K562 (cell line): ENCODE measurements around the gene OR5J2. TPM values are rescaled to one million over a fixed set of nuclear protein-coding genes. Genes with fewer than 3 reads are reported as not detected.

Experiments used
- ATAC-seq: fragments of 200-7000 bp; cut with Tn5 transposase; 3 replicates; pipeline ENCODE4 v1.9.1; 2020; ENCODE audit warnings: moderate library complexity
- BruUV-seq: library from RNA; stranded (reverse); fragments of 400-500 nt; replicated peaks from 2 replicates; lab custom pipeline; 2021; lab: Mats Ljungman, UMichigan
- CTCF ChIA-PET: fragments of 300-600 bp; formaldehyde crosslinking; extraction: SDS; loops from one replicate; lab custom pipeline; 2021; ENCODE audit warnings: low intra/inter-chr PET ratio; lab: Yijun Ruan, JAX
- POLR2A ChIA-PET: fragments of 300-600, 350-650 bp; sonication (Branson Sonifier 250); formaldehyde crosslinking; extraction: SDS; loops from one replicate; lab custom pipeline; 2021; ENCODE audit warnings: antibody characterized with exemption, inconsistent platforms; lab: Yijun Ruan, JAX
- DNase-seq, 4 experiments: peaks; one replicate each; pipeline versions ENCODE4 v3.0.0 to v3.0.0-alpha.2; 2011 to 2018; ENCODE audit warnings: low spot score in 3 of 4, mixed read lengths in 3 of 4; ENCODE audit errors: extremely low read depth in 1 of 4
- FAIRE-seq: peaks from 2 replicates; lab custom pipeline; 2011; peaks lifted over from hg19 to GRCh38; lab: Jason Lieb, UNC
- H2AFZ ChIP-seq: 2 replicates; pipeline ENCODE4 v1.6.0; 2011; ENCODE audit warnings: low read depth, low read length, control low read depth, inconsistent platforms
- H3K27ac ChIP-seq: fragments of 200-600 bp; 3 replicates; pipeline ENCODE4 v1.8.0; 2011; ENCODE audit warnings: low read depth, mild to moderate bottlenecking, control low read depth, inconsistent platforms, low read length, moderate library complexity, mixed read lengths; ENCODE audit errors: extremely low read depth
- H3K27me3 ChIP-seq, 2 experiments: fragments of 300-600 bp in 1 of 2; 2 replicates in 1 of 2; 3 replicates in 1 of 2; pipeline versions ENCODE4 v1.6.0 to v1.8.0; 2011; ENCODE audit warnings: inconsistent platforms in 2 of 2, low read length in 2 of 2, mild to moderate bottlenecking in 1 of 2, mixed read lengths in 1 of 2, moderate library complexity in 1 of 2; ENCODE audit not compliant: control insufficient read depth in 2 of 2, insufficient read depth in 2 of 2
- H3K36me3 ChIP-seq: fragments of 300-600 bp; 3 replicates; pipeline ENCODE4 v1.8.0; 2011; ENCODE audit warnings: mild to moderate bottlenecking, low read length, inconsistent platforms; ENCODE audit not compliant: control insufficient read depth, insufficient read depth
- H3K4me1 ChIP-seq, 2 experiments: fragments of 200-600 bp in 1 of 2; replicated peaks in 1 of 2; 2 replicates in 1 of 2; 3 replicates in 1 of 2; pipeline versions ENCODE4 v1.5.1 to v1.8.0; 2011; ENCODE audit warnings: inconsistent platforms in 2 of 2, low read length in 2 of 2, mild to moderate bottlenecking in 1 of 2, mixed read lengths in 1 of 2, moderate library complexity in 1 of 2; ENCODE audit not compliant: control insufficient read depth in 2 of 2, insufficient read depth in 2 of 2
- H3K4me2 ChIP-seq: 2 replicates; pipeline ENCODE4 v1.6.1; 2011; ENCODE audit warnings: low read length, control low read depth, inconsistent platforms, mixed read lengths; ENCODE audit not compliant: insufficient read depth
- H3K4me3 ChIP-seq: fragments of 200-600 bp; sonication (generic), shearing (Covaris generic); 2 replicates; pipeline ENCODE4 v1.5.1; 2016; ENCODE audit warnings: control low read depth, inconsistent platforms
- H3K79me2 ChIP-seq: fragments of 200-600 bp; 3 replicates; pipeline ENCODE4 v1.8.0; 2011; ENCODE audit warnings: low read length, inconsistent platforms; ENCODE audit not compliant: control insufficient read depth, insufficient read depth
- H3K9ac ChIP-seq, 2 experiments: 2 replicates each; pipeline versions ENCODE4 v1.6.0 to v1.6.1; 2011; ENCODE audit warnings: low read depth in 2 of 2, low read length in 2 of 2, control low read depth in 1 of 2, inconsistent platforms in 1 of 2, mild to moderate bottlenecking in 1 of 2, mixed read lengths in 1 of 2; ENCODE audit not compliant: insufficient read depth in 1 of 2
- H3K9me1 ChIP-seq: one replicate; pipeline ENCODE4 v1.6.0; 2011; ENCODE audit warnings: inconsistent platforms, mild to moderate bottlenecking, low read length, moderate library complexity; ENCODE audit not compliant: control insufficient read depth, insufficient read depth
- H3K9me3 ChIP-seq: replicated peaks from 2 replicates; pipeline ENCODE4 v1.5.1; 2011; ENCODE audit warnings: low read depth, low read length, inconsistent platforms; ENCODE audit not compliant: control insufficient read depth, insufficient read depth
- H4K20me1 ChIP-seq: replicated peaks from 2 replicates; pipeline ENCODE4 v1.6.1; 2011; ENCODE audit warnings: low read length, inconsistent platforms, mixed read lengths; ENCODE audit not compliant: control insufficient read depth, insufficient read depth
- CEBPZ ChIP-seq: fragments of 150-350 bp; IDR thresholded peaks from 2 replicates; pipeline ENCODE4 v1.6.1; 2014; ENCODE audit warnings: low read depth, mild to moderate bottlenecking, low read length, borderline replicate concordance
- CREB5 ChIP-seq: fragments of 250-450 bp; sonication (Bioruptor Pico); IDR thresholded peaks from 2 replicates; pipeline ENCODE4 v1.5.0; 2020; ENCODE audit warnings: mild to moderate bottlenecking
- HMGXB4 ChIP-seq: sonication (generic); formaldehyde crosslinking; IDR thresholded peaks from 2 replicates; pipeline ENCODE4 v1.8.1; 2023; ENCODE audit warnings: mild to moderate bottlenecking, missing genetic modification reagents
- MAFK ChIP-seq: IDR thresholded peaks from 2 replicates; pipeline ENCODE4 v1.6.1; 2011; ENCODE audit warnings: low read length, improper control_type of control experiment
- WGBS: fragments of 100-300 bp; shearing (Covaris generic); methylation state at CpG from one replicate; pipeline ENCODE4 v1.1.6; 2016; ENCODE audit warnings: low coverage, mixed read lengths; ENCODE audit not compliant: insufficient coverage; ENCODE audit errors: missing lambda C conversion rate; 5-methylcytosine and 5-hydroxymethylcytosine counted together
- in situ Hi-C: fragments of 300-500 bp; cut with MboI; formaldehyde crosslinking; loops from 4 replicates; pipeline ENCODE4 v1.15.0; 2018; ENCODE audit warnings: inconsistent platforms, mixed read lengths
- intact Hi-C: fragments of 100-400 bp; cut with micrococcal nuclease; formaldehyde crosslinking; loops from 2 replicates; pipeline ENCODE4 v1.14.2; 2022
- polyA plus RNA-seq, 8 experiments: library from polyadenylated mRNA; depleted of rRNA in 4 of 8; stranded (reverse) in 5 of 8; unstranded in 3 of 8; fragments of >200 nt; fragmentation: Nextera tagmentation in 2 of 8; fragmentation: Illumina TruSeq in 1 of 8; extraction: Ambion mirVana in 2 of 8; extraction: Trizol in 1 of 8; gene quantifications; 2 replicates each; pipeline versions ENCODE4 v1.2.1 to v1.2.3, GENCODE V29; 2011 to 2014; ENCODE audit warnings: inconsistent platforms in 1 of 8, missing spikeins in 1 of 8
- total RNA-seq, 7 experiments: library from RNA; depleted of rRNA in 6 of 7; stranded (reverse); fragments of >200 nt in 6 of 7; fragmentation: Illumina TruSeq in 2 of 7; extraction: Trizol in 2 of 7; gene quantifications; 2 replicates each; pipeline versions ENCODE4 v1.2.1 to v1.2.3, GENCODE V29; 2011 to 2021; ENCODE audit warnings: low replicate concordance in 1 of 7

Gene OR5J2
- total and polyA plus RNA-seq, 9 of the 15 experiments (the other 6 are each of a cell fraction or from before 2014, with no cell fraction given), result not detected

- Histone ChIP-seq H3K79me2 (no peaks in the 10 kb centered on the region), H3K4me2 (no peak within 1 kb of the TSS), H3K36me3 (no peaks in the 10 kb centered on the region), H3K27me3 (no peaks in the 10 kb centered on the region), H3K4me3 (no peak within 1 kb of the TSS), H3K9ac (no peak within 1 kb of the TSS), H3K27ac (no peak within 1 kb of the TSS), H3K9me1 (no peaks in the 10 kb centered on the region), H3K4me1 (no peaks in the 10 kb centered on the region), H2AFZ (no peak within 1 kb of the TSS), H4K20me1 (no peaks in the 10 kb centered on the region), H3K9me3 (no peaks in the 10 kb centered on the region; the same call in 1 of the 2 replicates)
- POLR2A ChIA-PET, result no interaction called here
- no peak for FAIRE-seq
- in situ Hi-C loops, result no loop called here
- BruUV-seq, result no TSS peak
- no peak for TF ChIP-seq MAFK
- no peak for TF ChIP-seq CEBPZ
- no peak for TF ChIP-seq HMGXB4 (CRISPR knock-in tag)
- no peak for TF ChIP-seq CREB5 (CRISPR knock-in tag)
- ATAC-seq, result no peak
- WGBS, result 0% methylated on average over 3 of the region's 3 CpGs
- CTCF ChIA-PET, result no interaction called here
- DNase-seq, result no peak
- intact Hi-C loops, result loop anchor here (10.0 kb wide), 1 partner anchor 55 kb away; the partner anchor contains the start of gene OR8H2
Measured at GRCh38 chr11:56160217-56160616, 16.2 kb upstream of the OR5J2 start, which contains the start of gene OR8K5. OR8K5 (minus strand) TSS chr11:56160317; CDS start chr11:56160317, 0 bp downstream.
